ENCODE results near the gene GPR155. TPM values are rescaled to one million over a fixed set of nuclear protein-coding genes. Genes with fewer than 3 reads are reported as not detected.

The GPR155 gene
- polyA plus RNA-seq, 1 donor from 2014 or later: 5.7 TPM

- Histone ChIP-seq H3K9me3 (ENCODE audit: low read length) (no peaks in the 10 kb centered on the region), H3K27ac (ENCODE audit: low read length) (no peak overlapping the region), H3K4me2 (ENCODE audit: low read length) (no peak overlapping the region), H3K9me2 (ENCODE audit: insufficient read depth, low read length) (no peaks in the 10 kb centered on the region), H3K36me3 (ENCODE audit: insufficient read depth, low read length) (no peaks in the 10 kb centered on the region), H3F3A (ENCODE audit: insufficient read depth, low read length, poor library complexity, severe bottlenecking) (no peaks in the 10 kb centered on the region), H3K4me3 (ENCODE audit: low read length) (no peak overlapping the region), H4K20me1 (ENCODE audit: insufficient read depth) (no peaks in the 10 kb centered on the region), H3K9ac (ENCODE audit: low read length) (no peak overlapping the region), H3K79me2 (replicated peaks; ENCODE audit: insufficient read depth, low read length) (no peaks in the 10 kb centered on the region), H2AFZ (ENCODE audit: low read depth, low read length) (no peak overlapping the region), H3K27me3 (ENCODE audit: insufficient read depth, low read depth, low read length) (no peaks in the 10 kb centered on the region)
- no peak for TF ChIP-seq POLR2AphosphoS5 (IDR thresholded peaks at IDR 0.05)
- TF ChIP-seq TAF1 (IDR thresholded peaks at IDR 0.05; ENCODE audit: low read depth): no peak
- TF ChIP-seq EP300 (conservative IDR thresholded peaks at IDR 0.05; ENCODE audit: poor library complexity, severe bottlenecking): no peak
- no peak for TF ChIP-seq SMC3 (conservative IDR thresholded peaks at IDR 0.05; ENCODE audit: poor library complexity)
- no peak for TF ChIP-seq CTCF (IDR thresholded peaks at IDR 0.05; ENCODE audit: poor library complexity, severe bottlenecking)
- no peak for TF ChIP-seq REST (IDR thresholded peaks at IDR 0.05; ENCODE audit: borderline replicate concordance)
- TF ChIP-seq EZH2 (IDR thresholded peaks at IDR 0.05; ENCODE audit: borderline replicate concordance, insufficient read depth, low read length, poor library complexity, severe bottlenecking): no peak
- TF ChIP-seq MXI1 (conservative IDR thresholded peaks at IDR 0.05; ENCODE audit: poor library complexity, severe bottlenecking): no peak
- no peak for TF ChIP-seq RAD21 (conservative IDR thresholded peaks at IDR 0.05)
Observed at GRCh38 chr2:174493549-174494331, 6.9 kb upstream of the GPR155 start.

- Histone ChIP-seq H3K4me2 (ENCODE audit: low read length) (no peak overlapping the region), H3K9me3 (ENCODE audit: low read length) (no peaks in the 10 kb centered on the region), H3K27ac (ENCODE audit: low read length) (no peak overlapping the region), H3K9me2 (ENCODE audit: insufficient read depth, low read length) (no peaks in the 10 kb centered on the region), H3K79me2 (replicated peaks; ENCODE audit: insufficient read depth, low read length) (no peaks in the 10 kb centered on the region), H3K9ac (ENCODE audit: low read length) (no peak overlapping the region), H3K4me3 (ENCODE audit: low read length) (no peak overlapping the region), H3F3A (ENCODE audit: insufficient read depth, low read length, poor library complexity, severe bottlenecking) (no peaks in the 10 kb centered on the region), H4K20me1 (ENCODE audit: insufficient read depth) (no peaks in the 10 kb centered on the region), H3K36me3 (ENCODE audit: insufficient read depth, low read length) (no peaks in the 10 kb centered on the region), H2AFZ (ENCODE audit: low read depth, low read length) (no peak overlapping the region), H3K27me3 (ENCODE audit: insufficient read depth, low read depth, low read length) (no peaks in the 10 kb centered on the region)
- TF ChIP-seq POLR2AphosphoS5 (IDR thresholded peaks at IDR 0.05) (no peak), MXI1 (conservative IDR thresholded peaks at IDR 0.05; ENCODE audit: poor library complexity, severe bottlenecking) (no peak), TAF1 (IDR thresholded peaks at IDR 0.05; ENCODE audit: low read depth) (no peak), SMC3 (conservative IDR thresholded peaks at IDR 0.05; ENCODE audit: poor library complexity) (no peak), EZH2 (IDR thresholded peaks at IDR 0.05; ENCODE audit: borderline replicate concordance, insufficient read depth, low read length, poor library complexity, severe bottlenecking) (no peak), RAD21 (conservative IDR thresholded peaks at IDR 0.05) (no peak)
Observed at GRCh38 chr2:174492963-174493431, 6.2 kb upstream of the GPR155 start.

All from neural cell (in vitro differentiated cells).